ENCODE measurements around the gene RBMX2. TPM values are rescaled to one million over a fixed set of nuclear protein-coding genes. Genes with fewer than 3 reads are reported as not detected.

The RBMX2 gene
- total and polyA plus RNA-seq, 8 donors: 6.2 to 28.2 (median 9.6) TPM

DNA sequence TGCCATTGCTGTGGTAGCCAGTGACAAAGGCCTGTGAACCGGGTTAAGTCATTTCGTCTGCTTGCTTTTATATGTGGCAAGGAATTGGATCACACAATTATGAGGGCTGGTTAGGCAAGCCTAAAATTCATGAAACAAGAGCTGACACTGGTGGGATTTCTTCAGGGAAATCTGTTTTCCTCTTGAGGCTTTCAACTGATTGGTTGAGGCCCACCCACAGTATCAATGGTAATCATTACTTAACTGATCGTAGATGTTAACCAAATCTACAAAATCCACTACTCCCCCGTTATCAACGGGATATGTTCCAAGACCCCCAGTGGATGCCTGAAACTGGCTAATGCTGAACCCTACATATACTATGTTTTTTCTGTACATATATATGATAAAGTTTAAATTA, 13.0 kb downstream of the RBMX2 start:
- no peak overlapping the region for H3K27ac ChIP-seq
- H3K4me1 ChIP-seq: no peaks in the 10 kb centered on the region
- no peaks in the 10 kb centered on the region for H3K36me3 ChIP-seq
- WGBS, 2 donors: 90 to 94% methylated on average over 5 of the region's 5 CpGs
- no peak overlapping the region for H3K4me3 ChIP-seq
- FAIRE-seq (no peak), ATAC-seq (no peak), DNase-seq (no peak)
- H3K27me3 ChIP-seq: no peaks in the 10 kb centered on the region
- H3K9me3 ChIP-seq: no peaks in the 10 kb centered on the region
- TF ChIP-seq, protein P1, sequence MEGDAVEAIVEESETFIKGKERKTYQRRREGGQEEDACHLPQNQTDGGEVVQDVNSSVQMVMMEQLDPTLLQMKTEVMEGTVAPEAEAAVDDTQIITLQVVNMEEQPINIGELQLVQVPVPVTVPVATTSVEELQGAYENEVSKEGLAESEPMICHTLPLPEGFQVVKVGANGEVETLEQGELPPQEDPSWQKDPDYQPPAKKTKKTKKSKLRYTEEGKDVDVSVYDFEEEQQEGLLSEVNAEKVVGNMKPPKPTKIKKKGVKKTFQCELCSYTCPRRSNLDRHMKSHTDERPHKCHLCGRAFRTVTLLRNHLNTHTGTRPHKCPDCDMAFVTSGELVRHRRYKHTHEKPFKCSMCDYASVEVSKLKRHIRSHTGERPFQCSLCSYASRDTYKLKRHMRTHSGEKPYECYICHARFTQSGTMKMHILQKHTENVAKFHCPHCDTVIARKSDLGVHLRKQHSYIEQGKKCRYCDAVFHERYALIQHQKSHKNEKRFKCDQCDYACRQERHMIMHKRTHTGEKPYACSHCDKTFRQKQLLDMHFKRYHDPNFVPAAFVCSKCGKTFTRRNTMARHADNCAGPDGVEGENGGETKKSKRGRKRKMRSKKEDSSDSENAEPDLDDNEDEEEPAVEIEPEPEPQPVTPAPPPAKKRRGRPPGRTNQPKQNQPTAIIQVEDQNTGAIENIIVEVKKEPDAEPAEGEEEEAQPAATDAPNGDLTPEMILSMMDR (IDR thresholded peaks at IDR 0.05): no peak
- intact Hi-C loops (cut with DNase I): no loop called here

DNA sequence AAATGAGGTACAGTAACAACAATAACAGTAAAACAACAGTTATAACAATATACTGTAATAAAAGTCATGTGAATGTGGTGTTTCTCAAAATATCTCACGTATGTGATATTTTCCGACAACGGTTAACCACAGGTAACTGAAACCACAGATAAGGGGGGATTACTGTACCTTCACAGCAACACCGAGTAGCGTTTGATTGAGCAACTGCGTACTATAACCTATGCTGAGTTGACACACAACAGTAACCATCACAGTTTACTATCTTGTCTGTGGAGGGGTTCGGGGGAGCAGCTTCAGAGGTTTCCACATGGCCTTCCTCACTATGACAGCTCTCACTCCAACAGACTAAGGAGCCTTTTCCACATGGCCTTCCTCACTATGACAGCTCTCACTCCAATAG, 13.4 kb downstream of the RBMX2 start:
- Histone ChIP-seq H3K4me3 (no peak overlapping the region), H3K9me3 (no peaks in the 10 kb centered on the region), H3K27ac (no peak overlapping the region), H3K36me3 (no peaks in the 10 kb centered on the region), H3K4me1 (no peaks in the 10 kb centered on the region), H3K27me3 (no peaks in the 10 kb centered on the region)
- no peak for ATAC-seq
- intact Hi-C loops (cut with DNase I): no loop called here
- DNase-seq: no peak
- no peak for FAIRE-seq
- TF ChIP-seq, protein P1 (IDR thresholded peaks at IDR 0.05): no peak
- WGBS, 2 donors: 88 to 94% methylated on average over 7 of the region's 7 CpGs

DNA sequence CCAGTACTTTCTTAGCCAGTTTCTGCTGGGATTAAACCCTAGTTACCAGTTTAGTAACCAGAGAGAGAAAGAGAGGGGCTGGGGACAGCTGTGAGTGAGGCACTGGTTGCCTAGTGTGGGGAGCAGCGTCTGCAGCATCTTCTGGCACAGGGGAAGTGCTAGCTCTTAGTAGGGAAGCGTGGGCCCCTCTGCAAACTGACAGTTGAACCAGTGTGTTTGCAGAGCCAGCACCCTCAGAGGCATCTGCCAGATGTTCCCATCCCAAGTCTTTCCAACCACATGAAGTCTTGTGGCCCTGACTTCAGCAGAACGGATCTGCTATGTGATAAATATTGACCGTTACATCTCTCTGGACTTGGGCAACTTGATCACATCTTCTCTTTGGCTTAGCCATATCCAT, 15.0 kb downstream of the RBMX2 start:
- no peak overlapping the region for H3K4me3 ChIP-seq
- ATAC-seq (no peak), FAIRE-seq (no peak), DNase-seq (no peak)
- TF ChIP-seq, protein P1 (IDR thresholded peaks at IDR 0.05): no peak
- 74 to 77% methylated on average over 4 of the region's 4 CpGs for WGBS, 2 donors
- intact Hi-C loops (cut with DNase I): no loop called here
- H3K27me3 ChIP-seq: no peaks in the 10 kb centered on the region
- no peak overlapping the region for H3K27ac ChIP-seq
- no peaks in the 10 kb centered on the region for H3K36me3 ChIP-seq
- no peaks in the 10 kb centered on the region for H3K9me3 ChIP-seq
- H3K4me1 ChIP-seq: no peaks in the 10 kb centered on the region

DNA sequence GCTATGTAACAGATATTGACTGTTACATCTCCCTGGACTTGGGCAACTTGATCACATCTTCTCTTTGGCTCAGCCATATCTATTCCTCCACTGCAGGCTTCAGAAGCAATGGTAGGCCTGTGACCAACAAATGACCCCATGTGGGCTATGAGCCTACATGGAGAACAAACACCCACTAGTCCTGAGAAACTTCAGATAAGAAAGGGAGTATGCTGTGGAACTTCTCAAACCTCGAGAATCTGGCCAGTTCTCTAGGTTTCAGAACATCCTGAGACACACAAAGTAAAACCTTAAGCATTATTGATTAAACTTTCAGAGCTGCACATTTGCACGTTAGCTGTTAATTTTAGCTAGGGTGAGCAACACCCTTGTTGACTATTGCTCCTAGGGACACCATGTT, 16.3 kb downstream of the RBMX2 start:
- Histone ChIP-seq H3K27me3 (peaks cover 0 to 7% (median 0%) of the 10 kb centered on the region in 4 donors), H3K36me3 (no peaks in the 10 kb centered on the region), H3K4me3 (no peak overlapping the region), H3K4me1 (no peaks in the 10 kb centered on the region), H3K9me3 (no peaks in the 10 kb centered on the region), H3K27ac (no peak overlapping the region)
- DNase-seq (no peak), FAIRE-seq (no peak), ATAC-seq (no peak)
- intact Hi-C loops (cut with DNase I): no loop called here
- WGBS, 2 donors: 38 to 57% methylated on average over 2 of the region's 2 CpGs
- TF ChIP-seq, protein P1 (IDR thresholded peaks at IDR 0.05): no peak

DNA sequence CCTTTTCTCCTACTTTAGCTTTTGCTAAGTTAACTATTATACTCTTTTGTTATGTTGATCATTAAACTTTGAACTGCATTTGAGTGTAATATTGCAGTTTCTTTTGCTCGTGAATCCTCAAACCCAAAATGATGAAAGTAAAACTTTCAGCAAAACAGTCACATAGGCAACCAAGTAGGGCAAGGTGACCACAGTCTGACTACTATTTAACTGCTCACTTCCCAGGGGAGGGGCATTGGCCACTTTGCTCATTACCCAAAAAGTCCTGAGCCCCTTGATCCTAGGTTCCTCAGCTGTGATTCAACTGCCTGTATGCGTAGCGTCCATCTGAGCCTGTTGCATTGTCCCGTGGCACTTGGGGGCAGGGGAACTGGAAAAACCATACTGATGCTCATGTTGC, 17.0 kb downstream of the RBMX2 start:
- DNase-seq: no peak
- H3K4me1 ChIP-seq: no peaks in the 10 kb centered on the region
- H3K4me3 ChIP-seq: no peak overlapping the region
- no peak overlapping the region for H3K27ac ChIP-seq
- FAIRE-seq: no peak
- H3K27me3 ChIP-seq: peaks cover 0 to 7% (median 0%) of the 10 kb centered on the region in 4 donors
- TF ChIP-seq, protein P1 (IDR thresholded peaks at IDR 0.05): no peak
- intact Hi-C loops (cut with DNase I): no loop called here
- H3K36me3 ChIP-seq: no peaks in the 10 kb centered on the region
- no peaks in the 10 kb centered on the region for H3K9me3 ChIP-seq
- WGBS, 2 donors: 70 to 84% methylated on average over 4 of the region's 4 CpGs
- no peak for ATAC-seq

All from pancreas (tissue), 10 donors.